ENCODE data around the gene C2orf49. TPM values are rescaled to one million over a fixed set of nuclear protein-coding genes. Genes with fewer than 3 reads are reported as not detected.

The C2orf49 gene
- total RNA-seq, 1 donor from 2014 or later, result 21.2 TPM

DNA sequence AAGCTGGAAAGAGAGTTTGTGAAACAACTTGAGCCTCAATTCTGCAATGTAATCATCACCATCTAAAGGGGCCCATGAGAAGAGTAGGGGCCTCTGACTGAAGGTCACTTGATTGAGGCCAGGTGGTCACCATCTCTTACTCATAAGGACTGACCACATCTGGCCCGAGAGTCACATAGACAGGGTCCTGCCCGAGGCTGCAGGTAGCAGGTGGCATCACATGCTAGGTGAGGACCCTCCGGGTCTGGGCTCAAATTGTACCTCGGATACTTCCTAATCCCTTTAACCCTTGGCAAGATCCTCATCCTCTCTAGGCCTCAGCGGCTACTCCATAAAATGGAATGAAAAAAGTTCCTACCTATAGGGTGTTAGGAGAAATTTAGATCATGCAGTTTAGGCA, 44.8 kb downstream of the C2orf49 start:
- no peak for DNase-seq (ENCODE audit: low read depth)
- no peak overlapping the region for H3K4me3 ChIP-seq (ENCODE audit: low read depth, low read length)
- TF ChIP-seq, protein P1, sequence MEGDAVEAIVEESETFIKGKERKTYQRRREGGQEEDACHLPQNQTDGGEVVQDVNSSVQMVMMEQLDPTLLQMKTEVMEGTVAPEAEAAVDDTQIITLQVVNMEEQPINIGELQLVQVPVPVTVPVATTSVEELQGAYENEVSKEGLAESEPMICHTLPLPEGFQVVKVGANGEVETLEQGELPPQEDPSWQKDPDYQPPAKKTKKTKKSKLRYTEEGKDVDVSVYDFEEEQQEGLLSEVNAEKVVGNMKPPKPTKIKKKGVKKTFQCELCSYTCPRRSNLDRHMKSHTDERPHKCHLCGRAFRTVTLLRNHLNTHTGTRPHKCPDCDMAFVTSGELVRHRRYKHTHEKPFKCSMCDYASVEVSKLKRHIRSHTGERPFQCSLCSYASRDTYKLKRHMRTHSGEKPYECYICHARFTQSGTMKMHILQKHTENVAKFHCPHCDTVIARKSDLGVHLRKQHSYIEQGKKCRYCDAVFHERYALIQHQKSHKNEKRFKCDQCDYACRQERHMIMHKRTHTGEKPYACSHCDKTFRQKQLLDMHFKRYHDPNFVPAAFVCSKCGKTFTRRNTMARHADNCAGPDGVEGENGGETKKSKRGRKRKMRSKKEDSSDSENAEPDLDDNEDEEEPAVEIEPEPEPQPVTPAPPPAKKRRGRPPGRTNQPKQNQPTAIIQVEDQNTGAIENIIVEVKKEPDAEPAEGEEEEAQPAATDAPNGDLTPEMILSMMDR (conservative IDR thresholded peaks at IDR 0.05; ENCODE audit: low read depth, low read length), result no peak

DNA sequence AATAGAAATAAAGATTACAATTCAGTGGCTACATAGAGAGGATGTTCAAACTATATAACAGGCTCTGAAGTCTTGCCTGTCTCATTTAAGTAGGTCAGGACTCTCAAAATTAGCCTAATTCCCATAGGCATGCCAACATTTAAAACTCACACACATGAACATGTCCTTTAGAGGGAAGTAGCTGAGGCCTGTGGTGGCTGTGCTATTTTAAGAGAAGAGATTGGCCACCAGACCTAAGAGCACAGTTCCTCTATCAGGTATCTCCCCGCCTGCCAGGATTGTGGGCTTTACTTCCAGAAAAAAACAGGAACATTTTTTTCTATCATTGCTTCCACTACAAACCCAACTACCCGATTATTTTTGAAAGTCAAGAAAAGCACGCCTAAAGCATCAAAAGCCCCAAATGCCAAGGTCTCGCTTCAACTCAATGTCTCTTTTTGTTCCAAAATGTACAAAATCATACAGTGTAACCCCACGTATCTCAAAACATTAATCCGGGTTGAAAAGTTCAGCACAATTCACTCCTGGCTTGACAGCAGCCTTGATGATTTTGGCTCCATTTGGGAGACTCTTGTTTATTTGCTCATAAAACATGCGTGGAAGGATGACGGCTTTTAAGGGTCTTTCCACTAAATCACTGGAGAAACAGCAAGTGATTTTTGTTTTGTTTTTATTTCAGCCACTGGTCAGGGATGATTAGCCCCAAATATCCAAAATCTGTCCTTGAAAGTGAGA, 46.3 kb downstream of the C2orf49 start:
- H3K4me3 ChIP-seq (ENCODE audit: low read depth, low read length), result no peak overlapping the region
- no peak for DNase-seq (ENCODE audit: low read depth)
- TF ChIP-seq, protein P1 (conservative IDR thresholded peaks at IDR 0.05; ENCODE audit: low read depth, low read length), result no peak

GRCh38 chr2:105384216-105384615, 46.9 kb downstream of the C2orf49 start:
- no peak overlapping the region for H3K4me3 ChIP-seq (ENCODE audit: low read depth, low read length)
- TF ChIP-seq, protein P1 (conservative IDR thresholded peaks at IDR 0.05; ENCODE audit: low read depth, low read length), result no peak
- no peak for DNase-seq (ENCODE audit: low read depth)

DNA sequence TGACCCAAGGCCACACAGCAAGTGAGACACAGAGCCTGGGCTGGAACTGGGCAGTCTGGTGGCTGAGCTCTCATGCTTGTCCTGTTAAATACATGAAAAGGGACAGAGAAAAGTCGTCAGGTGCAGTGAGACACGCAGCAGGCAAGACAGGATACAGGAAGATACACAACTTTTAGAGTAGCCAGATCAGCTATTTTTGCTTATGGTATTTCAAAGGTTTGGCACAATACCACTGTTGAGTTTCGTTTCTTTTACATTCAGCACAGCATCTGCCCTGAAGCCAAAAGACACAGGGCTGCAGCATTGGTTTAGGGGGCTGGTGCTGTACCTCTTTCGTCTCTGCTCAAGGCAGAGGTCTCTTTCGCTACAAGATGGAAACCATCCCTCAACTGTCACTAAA, 47.5 kb downstream of the C2orf49 start:
- DNase-seq (ENCODE audit: low read depth), result no peak
- TF ChIP-seq, protein P1 (conservative IDR thresholded peaks at IDR 0.05; ENCODE audit: low read depth, low read length), result no peak
- H3K4me3 ChIP-seq (ENCODE audit: low read depth, low read length), result no peak overlapping the region

DNA sequence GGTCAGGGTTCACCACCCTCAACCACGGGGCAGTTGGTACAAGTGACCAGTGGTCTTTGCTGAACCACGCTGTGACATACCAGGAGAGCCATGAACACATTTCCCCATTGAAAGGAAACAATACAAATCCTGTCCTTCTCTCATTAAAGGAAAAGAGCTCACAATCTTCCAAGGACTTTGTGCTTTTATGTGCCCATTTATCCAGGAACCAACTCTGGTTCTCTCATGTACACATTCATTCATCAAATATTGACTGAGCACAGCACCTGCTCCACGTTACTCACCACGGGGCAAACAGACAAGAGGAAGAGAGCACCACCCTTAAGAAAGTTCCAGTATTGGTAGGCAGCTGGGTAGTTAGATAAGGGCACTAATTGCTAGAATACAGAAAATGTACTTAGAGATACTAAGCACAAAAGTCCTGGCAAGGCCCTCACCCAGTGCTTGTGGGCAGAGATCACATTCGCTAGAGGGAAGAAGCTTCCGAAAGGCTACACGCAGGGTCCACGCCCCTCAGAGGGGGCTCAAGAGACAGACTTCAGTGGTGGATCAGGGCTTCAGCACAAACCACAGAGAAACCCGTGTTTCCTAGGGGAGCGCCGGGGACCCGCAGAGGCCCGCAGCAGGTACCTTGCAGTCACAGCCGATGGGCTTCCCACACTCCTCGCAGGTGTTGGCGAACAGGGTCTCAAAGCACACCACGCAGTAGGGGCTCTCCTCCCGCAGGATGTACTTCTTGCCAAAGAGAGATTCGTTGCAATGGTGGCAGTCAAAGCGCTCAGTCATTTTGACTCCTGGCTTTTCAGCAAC, 48.6 kb downstream of the C2orf49 start:
- no peak overlapping the region for H3K4me3 ChIP-seq (ENCODE audit: low read depth, low read length)
- TF ChIP-seq, protein P1 (conservative IDR thresholded peaks at IDR 0.05; ENCODE audit: low read depth, low read length), result no peak
- DNase-seq (ENCODE audit: low read depth), result no peak

DNA sequence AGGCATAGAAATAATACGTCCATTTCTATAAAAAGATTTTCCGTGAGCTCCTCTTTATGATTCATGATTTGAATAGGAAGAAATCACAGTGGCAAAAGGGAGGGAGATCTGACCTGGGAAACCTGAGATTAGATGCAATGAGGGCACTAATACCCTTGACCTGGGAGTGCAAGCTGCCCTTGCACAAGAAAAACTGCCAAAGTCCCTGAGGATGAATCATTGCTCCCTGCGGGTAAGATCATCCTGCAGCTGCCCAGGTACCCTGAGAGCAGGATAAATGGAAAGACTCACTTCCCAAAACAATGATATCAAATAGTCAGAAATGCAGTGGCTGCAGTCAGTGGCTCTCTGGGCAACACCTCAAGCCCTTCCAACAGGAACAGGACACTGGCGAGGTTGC, 49.9 kb downstream of the C2orf49 start:
- TF ChIP-seq, protein P1 (conservative IDR thresholded peaks at IDR 0.05; ENCODE audit: low read depth, low read length), result no peak
- H3K4me3 ChIP-seq (ENCODE audit: low read depth, low read length), result no peak overlapping the region
- no peak for DNase-seq (ENCODE audit: low read depth)
